Eye (tissue), 1 donor: ENCODE measurements around the gene AOPEP.

Experiments used
- DNase-seq: peaks from one replicate; pipeline ENCODE4 v3.0.0-alpha.2; 2015

Gene AOPEP, protein sequence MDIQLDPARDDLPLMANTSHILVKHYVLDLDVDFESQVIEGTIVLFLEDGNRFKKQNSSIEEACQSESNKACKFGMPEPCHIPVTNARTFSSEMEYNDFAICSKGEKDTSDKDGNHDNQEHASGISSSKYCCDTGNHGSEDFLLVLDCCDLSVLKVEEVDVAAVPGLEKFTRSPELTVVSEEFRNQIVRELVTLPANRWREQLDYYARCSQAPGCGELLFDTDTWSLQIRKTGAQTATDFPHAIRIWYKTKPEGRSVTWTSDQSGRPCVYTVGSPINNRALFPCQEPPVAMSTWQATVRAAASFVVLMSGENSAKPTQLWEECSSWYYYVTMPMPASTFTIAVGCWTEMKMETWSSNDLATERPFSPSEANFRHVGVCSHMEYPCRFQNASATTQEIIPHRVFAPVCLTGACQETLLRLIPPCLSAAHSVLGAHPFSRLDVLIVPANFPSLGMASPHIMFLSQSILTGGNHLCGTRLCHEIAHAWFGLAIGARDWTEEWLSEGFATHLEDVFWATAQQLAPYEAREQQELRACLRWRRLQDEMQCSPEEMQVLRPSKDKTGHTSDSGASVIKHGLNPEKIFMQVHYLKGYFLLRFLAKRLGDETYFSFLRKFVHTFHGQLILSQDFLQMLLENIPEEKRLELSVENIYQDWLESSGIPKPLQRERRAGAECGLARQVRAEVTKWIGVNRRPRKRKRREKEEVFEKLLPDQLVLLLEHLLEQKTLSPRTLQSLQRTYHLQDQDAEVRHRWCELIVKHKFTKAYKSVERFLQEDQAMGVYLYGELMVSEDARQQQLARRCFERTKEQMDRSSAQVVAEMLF

DNA sequence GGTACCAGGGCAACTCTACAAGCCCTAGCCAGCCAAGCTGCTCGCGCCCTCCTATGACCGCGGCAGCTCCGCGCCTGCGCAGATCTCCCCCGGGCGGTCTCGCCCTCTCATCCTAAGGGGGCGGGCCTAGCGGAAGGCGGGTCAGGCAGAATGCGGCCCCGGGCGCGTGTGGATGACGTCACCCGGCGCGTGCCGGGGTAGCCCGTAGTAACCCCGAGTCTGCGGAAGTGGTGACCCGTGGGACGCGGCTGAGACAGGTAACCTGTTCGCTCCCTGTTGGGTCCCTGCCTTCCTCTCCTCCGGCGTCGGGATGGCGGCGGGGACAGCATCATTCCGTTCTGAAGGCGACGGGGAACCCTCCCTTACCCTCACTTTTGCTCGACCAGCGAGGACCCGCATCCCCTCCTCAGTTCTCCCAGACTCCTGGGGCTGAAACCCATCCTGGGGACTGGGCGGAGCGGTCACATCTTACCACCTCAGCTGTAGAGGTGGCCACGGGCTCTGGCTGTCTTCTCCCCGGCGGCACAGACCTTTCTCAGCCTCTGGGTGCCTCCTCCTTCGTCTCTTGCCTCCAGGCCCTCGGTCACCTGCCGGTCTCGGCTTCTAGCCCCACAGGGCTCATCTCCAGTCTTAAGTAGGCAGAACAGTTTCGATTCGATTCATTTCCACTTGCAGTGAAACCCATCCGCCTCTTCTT, at the start of gene AOPEP:
TSS of gene AOPEP (plus strand) at position 205 of the 697 bp plus-strand sequence. CDS start 33,085 bp downstream, outside the sequence.
- peak; percentile 99 for DNase-seq

DNA sequence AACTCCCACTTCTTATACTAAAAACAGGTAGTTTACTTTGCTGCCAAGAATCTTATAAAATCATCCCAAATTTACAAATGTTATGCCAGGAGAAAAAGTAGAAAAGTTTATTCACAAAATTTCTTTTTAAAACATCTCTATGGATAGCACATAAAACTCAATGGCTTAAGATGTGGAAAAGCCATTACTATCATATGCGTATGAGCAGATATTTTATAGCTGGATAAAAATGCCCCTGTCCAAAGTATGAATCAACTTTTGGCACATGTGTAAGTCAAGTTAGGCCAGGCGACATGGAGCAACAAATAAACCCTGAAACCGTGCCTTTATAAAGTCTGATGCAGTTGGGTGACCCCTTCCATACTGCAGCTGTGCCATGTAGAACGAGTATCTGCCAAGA, 48.6 kb upstream of the AOPEP start:
- DNase-seq, result no peak

DNA sequence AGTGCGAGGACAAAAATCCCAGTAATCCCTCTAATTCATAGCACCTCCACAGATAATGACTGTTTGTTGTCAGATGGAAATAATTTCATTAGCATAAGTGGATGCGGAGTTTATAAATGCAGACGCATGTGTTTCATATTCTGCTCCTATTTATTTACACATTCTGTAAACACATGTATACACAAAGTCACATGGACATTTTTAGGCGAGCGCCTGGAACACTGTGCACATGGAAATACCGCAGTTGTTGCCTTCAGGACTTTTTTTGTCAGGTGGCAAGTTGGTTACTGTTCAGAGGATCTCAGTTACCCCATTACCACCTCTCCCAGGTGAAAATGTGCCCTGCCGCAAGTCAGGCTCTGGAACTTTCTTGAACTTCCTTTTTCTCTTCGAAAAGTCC, 46.9 kb upstream of the AOPEP start:
- DNase-seq, result no peak

DNA sequence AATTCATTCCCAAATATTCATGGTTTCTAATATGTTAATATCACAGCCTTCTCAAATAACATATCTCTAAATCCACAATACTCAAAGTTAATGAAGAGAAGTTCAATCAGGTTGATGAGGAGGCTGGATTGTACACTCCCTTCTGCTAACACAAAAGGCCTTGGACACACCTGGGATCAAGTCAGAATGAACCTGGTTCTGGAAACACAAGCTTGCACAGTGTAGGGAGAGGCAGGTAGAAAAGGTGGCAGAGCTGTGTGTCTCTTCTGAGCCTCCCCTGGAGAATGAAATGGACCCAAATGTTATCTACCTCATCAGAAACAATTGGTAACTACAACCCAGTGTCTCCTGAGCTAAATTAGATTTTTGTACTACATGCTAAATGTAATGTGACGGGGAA, 46.5 kb upstream of the AOPEP start:
- DNase-seq, result no peak

DNA sequence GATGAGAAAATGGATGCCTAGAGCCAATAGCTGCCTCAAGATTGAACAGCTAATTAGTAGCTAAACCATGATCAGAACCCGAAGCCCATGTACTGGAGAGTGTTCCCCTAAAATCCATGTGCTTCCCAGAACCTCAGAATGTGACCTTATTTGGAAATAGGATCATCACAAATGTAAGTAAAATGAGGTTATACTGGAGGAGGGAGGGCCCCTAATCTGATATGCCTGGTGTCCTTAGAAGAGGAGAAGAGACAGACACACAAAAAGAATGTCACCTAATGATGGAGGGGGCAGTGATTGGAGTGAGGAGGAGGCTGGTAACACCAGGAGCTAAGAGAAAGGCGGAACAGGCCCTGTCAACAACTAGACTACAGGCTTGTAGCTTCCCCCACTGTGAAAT, 45.9 kb upstream of the AOPEP start:
- no peak for DNase-seq

DNA sequence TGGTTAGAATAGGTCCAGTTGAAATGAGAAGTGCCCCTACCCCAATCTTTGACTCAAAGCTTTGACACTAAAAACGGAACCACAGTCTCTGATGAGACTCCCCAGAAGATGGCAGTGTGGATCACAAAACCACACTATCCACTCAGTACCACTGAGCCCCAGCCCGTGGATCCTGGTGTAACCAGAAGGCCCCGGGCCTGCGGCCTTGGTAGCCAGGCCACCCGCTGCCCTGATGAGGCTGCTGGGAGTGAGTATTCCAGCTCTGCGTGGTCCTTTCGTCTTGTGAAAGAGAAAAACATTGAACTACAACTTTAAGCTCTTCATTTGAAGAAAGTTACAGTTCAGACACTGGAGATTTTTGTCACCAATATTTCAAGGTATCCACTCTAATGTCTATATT, 45.0 kb upstream of the AOPEP start:
- peak; percentile 83 for DNase-seq

DNA sequence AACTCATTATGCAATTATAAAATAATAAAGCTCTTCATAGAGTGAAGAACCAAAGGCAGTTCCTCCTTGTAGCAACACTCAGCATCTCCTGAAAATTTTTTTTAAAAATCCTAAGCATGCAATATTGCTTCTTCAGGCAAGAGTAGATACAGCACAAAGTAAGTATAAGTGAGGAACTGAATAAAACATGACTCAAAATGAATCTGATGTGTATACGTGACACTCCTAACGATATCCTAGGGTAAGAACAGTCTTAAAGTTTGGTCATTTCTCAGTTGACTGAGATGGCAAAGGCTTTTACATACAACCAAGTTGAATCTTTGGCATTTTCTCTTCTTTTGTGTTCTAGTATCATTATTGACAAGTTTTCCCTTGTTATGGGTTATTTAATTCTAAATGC, 41.1 kb upstream of the AOPEP start:
- no peak for DNase-seq

DNA sequence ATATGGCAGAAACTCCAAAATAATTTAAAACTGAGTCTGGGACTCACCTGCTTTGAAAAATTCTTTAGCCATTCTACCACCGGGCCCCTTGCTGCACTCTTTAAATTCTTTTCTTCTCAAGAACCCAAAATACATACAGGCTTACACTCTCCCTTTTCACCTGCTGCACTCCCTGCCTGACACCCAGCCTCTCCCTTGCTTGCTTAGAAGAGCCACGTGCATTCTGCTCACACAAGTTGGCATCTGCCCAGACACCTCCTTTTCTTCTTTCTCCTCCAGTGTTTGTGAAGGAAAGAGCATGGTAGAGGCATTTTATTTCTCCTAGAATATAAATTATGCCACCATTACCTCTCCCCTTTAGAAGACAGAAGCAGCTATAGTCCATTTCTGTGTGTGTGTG, 39.0 kb upstream of the AOPEP start:
- no peak for DNase-seq

DNA sequence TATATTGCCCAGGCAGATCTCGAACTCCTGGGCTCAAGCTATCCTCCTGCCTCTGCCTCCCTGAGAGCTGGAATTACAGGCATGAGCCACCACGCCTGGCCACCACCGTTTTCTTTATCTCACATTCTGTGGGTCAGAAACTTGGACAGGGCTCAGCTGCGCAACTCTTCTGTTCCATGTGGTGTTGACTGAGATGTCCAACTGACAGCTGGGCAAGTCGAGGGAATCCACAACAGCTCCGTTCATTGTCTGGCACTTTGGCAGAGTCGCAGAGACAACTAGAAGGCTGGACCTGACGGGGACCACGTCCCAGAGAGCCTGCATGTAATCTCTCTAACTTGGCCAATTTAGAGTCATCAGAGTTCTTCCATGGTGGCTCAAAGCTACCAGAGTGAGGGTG, 36.2 kb upstream of the AOPEP start:
- no peak for DNase-seq

DNA sequence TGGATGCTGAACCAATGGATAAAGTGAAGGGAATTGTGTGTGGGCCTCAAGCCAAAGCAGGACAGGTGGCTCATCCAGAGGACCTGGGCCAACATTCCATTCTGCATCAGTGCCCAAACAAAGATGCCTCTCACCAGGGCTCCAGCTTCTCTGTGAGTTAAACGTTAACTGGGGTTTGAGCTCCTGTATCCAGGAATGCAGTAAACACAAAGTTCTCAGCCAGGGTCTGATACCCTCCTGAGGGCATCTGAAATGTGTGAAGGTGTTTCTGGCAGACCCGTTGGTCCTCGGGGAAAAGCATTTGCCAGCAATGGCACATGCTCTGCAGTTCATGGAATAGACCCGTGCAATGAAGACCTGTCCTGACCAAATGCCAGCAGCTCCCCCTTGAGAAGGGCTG, 33.9 kb upstream of the AOPEP start:
- no peak for DNase-seq

DNA sequence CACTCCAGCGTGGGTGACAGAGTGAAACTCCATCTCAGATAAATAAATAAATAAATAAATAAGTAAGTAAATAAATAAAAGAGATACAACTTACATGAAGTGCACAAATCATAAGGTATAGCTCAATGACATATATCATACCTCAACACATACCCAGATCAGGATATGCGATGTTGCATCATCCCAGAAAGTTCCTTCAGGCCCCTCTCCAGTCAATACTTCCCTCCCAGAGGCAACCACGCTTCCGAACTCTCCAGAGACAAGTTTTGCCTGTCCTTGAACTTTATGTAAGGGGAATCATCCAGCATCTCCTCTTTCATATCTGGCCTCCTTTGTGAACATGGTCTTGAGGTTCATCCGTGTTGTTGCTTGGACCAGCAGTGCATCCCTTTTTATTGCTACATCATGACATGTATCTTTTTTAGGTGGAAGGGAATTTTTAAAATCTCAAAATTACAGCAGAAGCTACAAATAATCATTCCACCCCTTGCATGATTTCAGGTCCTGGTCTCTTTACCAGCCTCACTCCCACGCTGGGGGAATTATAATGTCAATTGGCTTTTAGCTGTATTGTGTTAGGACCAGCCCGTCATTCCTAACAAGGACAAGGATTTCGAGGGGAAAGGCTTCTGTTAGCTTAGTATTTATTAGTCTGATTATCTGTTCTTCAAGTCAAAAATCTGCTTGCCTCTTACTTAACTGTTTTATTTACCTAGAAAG, 32.9 kb upstream of the AOPEP start:
- no peak for DNase-seq

DNA sequence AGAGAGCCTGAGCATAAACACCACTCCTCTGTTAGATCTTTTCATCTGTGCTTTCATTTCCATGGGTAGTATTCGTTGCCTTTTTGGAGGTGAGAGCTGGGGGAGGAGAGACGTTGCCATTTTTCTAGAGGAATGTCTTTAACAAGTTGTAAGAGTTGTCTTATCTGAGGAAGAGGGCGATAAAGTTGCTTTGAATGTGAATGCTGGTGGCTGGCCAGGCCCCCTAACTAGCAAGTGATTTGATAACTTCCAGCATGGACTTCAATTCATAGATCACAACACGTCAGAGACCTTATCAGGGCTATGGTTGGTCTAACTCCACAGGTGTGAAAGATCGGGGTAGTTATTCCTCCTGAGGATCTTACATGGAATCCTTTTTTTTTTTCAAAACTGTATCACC, 30.0 kb upstream of the AOPEP start:
- DNase-seq, result no peak

DNA sequence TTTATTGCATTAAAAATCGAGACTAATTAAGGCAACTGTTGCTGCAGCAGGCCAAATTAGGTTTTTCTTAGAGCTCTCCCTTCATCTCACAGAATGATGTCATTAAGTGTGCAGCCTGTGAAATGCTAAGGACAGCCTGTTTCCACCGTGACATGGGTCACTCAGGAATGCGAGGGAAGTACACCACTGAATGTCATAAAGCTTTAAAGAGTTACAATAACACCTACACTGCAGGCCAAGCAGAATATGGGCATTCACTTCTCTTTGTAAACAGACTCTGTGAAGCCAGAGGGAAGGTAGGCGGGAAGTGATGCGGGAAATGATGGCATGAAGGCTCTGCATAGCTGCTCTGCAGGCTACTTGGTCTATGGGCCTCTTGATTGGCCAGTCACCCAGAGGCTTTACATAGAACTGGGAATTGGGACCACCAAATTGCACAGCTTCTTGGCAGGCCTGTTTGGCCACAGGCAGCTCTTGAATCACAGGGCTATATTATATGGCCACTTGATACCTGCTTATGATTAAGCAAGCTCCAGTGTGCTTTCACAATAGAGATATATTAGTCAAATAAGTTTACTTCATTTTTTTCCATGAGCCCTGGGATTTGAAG, 28.4 kb upstream of the AOPEP start:
- DNase-seq, result no peak

DNA sequence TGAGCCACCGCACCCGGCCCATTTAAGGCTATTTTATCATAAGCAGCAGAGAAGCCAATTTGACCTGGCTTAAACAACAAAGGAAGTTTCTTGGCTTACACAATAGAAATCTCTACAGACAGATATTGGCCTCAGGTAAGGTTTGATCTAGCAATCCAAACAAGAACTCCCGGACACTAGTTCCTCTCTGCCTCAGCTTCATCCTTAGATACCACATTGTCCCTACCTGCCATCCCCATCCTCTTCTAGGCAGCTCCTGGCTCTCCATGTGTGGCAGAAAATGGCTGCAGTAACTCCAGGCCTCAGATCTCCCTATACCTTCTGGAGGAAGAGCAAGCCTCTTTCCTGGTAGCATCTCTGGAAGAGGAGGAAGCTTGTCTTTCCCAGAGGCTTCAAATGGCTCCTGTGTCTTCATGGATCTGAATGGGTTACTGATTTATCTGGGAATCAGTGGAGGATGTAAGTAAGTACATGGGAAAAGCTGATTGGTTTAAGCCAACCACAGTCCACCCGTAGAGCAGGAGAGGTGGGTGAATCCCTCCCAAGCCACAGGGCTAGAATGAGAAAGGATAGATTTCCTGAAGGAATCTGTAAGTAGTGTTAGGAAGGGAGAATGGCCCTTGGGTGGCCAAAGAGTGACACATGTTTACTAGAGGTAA, 26.7 kb upstream of the AOPEP start:
- no peak for DNase-seq

DNA sequence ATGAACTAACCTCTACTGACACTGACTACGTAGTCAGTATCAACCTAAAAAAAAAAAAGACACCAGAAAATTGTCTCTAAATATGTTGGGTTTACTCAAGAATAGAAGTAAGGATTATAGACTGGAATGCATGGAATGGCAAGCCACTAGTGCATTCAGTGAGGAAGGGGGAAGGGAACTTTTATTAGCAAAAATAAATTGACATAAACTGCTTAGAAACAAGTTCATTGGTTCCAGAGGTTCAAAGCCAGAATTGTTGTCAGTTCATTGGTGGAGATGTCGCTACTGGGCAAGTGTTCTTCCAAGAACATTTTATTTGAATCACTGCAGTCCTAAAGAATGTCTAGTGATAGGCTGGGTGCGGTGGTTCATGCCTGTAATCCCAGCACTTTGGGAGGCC, 26.1 kb upstream of the AOPEP start:
- no peak for DNase-seq

DNA sequence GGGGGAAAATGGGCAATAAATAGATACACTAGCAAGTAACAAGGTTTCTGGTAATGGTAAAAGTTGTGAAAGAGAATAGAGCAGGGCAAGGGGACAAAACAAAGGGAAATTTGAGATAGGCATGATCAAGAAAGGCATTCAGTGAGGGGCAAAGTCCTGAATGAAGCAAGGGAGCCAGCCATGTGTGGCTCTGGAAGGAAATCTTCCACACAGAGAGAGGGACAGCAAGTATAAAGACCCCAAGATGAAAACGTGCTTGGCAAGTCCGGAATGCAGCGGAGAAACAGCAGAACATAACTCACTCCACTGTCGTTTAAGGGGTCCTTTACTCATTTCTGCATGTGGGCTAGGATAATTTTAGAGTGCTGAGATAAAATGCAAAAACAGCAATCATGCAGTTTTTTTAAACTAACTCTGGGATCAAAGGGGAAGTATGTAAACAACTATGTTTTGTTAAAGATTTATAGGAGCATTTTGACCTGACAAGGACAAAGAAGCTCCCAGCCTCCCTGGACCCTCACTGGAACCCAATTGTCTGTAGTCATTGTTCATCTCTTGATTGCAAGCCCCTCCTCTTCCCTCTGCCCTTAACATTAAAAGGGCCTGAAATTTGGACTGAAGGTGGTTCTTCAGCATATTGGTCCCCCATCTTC, 22.9 kb upstream of the AOPEP start:
- DNase-seq, result no peak

DNA sequence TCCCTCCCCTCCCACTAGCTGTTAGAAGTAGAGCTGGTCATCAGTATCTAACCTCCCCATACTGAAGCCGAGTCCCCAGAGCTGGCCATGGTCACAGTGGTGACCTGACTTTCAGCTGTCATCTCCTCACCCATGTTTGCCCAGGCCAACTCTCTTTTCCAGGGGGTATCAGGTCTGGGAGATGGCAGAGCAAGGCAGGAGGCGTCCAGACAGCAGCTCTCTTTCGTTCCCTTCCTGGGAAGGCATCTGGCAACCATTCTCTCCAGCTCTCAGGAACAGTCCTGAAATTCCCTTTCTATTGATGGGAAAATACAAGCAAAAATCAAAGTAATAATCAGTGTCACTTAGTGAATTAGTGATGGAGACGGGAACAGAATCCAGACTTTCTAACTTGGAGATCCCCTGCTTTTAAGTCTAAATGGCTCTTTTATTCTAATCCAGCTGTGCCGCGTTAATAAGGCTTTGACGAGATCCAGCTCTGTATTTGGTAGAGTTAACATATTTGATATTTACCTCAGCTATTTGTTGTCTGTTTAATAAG, 21.3 kb upstream of the AOPEP start:
- no peak for DNase-seq

DNA sequence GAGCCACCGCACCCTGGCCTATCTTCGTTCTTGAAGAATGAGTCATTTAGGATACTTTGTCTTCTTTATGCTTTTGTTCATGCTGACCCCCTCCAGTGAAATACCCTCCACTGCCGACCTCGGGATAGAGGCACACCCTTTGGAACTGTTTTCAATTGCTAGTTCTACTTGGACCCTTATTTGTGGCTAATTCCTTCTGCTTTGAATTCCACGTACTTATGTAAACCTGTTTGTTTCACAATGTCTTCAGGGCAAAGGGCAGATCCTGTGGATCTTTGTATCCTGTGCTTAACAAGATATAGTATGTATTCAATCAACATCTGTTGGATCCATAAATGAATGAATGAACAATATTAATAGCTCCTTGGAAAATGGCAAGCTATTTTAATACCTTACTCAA, 19.6 kb upstream of the AOPEP start:
- no peak for DNase-seq

DNA sequence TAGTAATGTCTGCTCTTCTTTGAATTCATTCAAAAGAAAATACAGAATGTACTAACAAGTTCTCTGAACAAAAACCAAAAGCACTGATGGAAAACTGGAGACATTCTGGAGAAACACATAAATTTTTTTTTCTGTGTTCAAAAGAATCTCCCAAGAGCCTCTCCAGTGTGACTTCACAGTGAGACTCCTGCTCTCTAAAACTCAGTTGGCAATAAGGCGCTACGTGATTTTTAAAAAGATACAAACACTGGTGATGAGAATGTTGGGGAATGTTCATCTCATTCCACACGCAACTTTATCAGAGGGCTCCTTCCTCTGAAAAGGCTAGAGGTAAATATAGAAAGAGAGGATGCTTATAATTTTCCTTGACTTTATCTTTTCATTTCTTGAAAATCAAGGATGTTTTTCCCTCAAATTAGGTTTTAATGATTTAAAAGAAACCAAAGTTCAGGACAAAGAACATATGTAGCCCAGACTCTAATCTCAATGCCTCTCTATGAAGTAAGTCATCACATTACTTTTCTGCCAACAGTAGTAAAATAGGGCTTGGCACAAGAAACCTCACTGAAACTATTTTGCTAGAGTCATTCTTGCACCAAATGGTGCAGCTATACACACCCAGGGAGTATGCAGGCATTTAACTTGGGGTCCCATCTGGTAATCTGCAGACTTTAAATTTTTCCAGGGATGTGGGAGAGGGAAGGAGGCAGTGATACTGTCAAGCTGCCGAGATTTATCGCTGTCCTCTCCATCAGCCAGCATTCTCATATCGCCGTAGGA, 12.9 kb upstream of the AOPEP start:
- DNase-seq, result no peak

DNA sequence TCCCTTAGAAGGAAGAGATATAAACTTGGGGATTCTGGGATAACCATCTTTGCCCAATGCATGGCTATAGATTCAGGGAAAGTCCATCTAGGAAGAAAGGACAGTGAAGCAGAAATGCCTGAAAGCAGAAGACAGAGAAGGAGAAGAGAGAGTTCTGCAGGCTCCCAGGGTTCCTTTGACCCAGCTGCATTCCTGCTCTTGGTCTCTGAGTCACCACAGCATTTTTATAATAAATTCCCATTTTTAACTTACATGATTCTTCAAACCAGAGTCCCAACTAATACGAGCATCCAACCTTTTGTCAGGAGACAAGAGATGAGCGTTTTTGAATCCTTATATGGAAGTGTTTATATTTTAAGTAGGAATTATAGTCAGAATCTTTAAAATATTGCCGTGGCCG, 12.0 kb upstream of the AOPEP start:
- no peak for DNase-seq
